ENCODE data around the gene EFNB1. TPM values are rescaled to one million over a fixed set of nuclear protein-coding genes. Genes with fewer than 3 reads are reported as not detected.

EFNB1 gene
- total and polyA plus RNA-seq, 8 donors = 2.4 to 13.3 (median 5.5) TPM

GRCh38 chrX:68889249-68889648 lies 60.4 kb downstream of the EFNB1 start:
- WGBS, 2 donors = 67 to 82% methylated on average over 4 of the region's 4 CpGs
- Histone ChIP-seq H3K27ac (no peak overlapping the region), H3K36me3 (no peaks in the 10 kb centered on the region), H3K4me1 (no peaks in the 10 kb centered on the region), H3K9me3 (no peaks in the 10 kb centered on the region), H3K27me3 (peaks cover 0 to 10% (median 0%) of the 10 kb centered on the region in 4 donors), H3K4me3 (no peak overlapping the region)
- DNase-seq (no peak), ATAC-seq (peak in 1 of 4 donors; percentile 23), FAIRE-seq (no peak)
- no peak for TF ChIP-seq CTCF (IDR thresholded peaks at IDR 0.05)
- intact Hi-C loops (cut with DNase I) = no loop called here

Other genes starting within 250 kb of the EFNB1 start
- 1 to 10 TPM; 2.3 to 3.7 (median 2.7) TPM for gene STARD8, start 181.4 kb upstream of the EFNB1 start, total RNA-seq
- 1 to 10 TPM; 2.9 to 3.0 TPM for gene STARD8, start 181.4 kb upstream of the EFNB1 start, polyA plus RNA-seq